Gastrocnemius medialis (tissue), 4 donors: Measurements from ENCODE around the gene ITPA.

Experiments
- POLR2A ChIP-seq, 2 donors: fragments of 450-650 bp; IDR thresholded peaks; one replicate each; pipeline ENCODE4 v1.6.1; 2017; ENCODE audit warnings: antibody characterized with exemption in 2 of 2, mild to moderate bottlenecking in 2 of 2, moderate library complexity in 2 of 2
- TF ChIP-seq, protein P1 (sequence below), 5 experiments: fragments of 450-650 bp in 3 of 5; fragments of 200-600 bp in 2 of 5; sonication (generic) in 2 of 5; IDR thresholded peaks in 4 of 5; conservative IDR thresholded peaks in 1 of 5; 1 replicate in 4 of 5; 2 replicates in 1 of 5; pipeline ENCODE4 v1.5.1; 2016 to 2019; ENCODE audit warnings: antibody characterized with exemption in 5 of 5, mild to moderate bottlenecking in 3 of 5, moderate library complexity in 3 of 5

GRCh38 chr20:3171391-3172125, 37.7 kb upstream of the ITPA start:
- TF ChIP-seq, protein P1, sequence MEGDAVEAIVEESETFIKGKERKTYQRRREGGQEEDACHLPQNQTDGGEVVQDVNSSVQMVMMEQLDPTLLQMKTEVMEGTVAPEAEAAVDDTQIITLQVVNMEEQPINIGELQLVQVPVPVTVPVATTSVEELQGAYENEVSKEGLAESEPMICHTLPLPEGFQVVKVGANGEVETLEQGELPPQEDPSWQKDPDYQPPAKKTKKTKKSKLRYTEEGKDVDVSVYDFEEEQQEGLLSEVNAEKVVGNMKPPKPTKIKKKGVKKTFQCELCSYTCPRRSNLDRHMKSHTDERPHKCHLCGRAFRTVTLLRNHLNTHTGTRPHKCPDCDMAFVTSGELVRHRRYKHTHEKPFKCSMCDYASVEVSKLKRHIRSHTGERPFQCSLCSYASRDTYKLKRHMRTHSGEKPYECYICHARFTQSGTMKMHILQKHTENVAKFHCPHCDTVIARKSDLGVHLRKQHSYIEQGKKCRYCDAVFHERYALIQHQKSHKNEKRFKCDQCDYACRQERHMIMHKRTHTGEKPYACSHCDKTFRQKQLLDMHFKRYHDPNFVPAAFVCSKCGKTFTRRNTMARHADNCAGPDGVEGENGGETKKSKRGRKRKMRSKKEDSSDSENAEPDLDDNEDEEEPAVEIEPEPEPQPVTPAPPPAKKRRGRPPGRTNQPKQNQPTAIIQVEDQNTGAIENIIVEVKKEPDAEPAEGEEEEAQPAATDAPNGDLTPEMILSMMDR (IDR thresholded peaks at IDR 0.05 in 4 of 5, conservative IDR thresholded peaks at IDR 0.05 in 1 of 5): no peak
- TF ChIP-seq POLR2A (IDR thresholded peaks at IDR 0.05): no peak
